Mucosa of descending colon (tissue), 3 donors: Measurements from ENCODE around the gene PTPDC1. TPM values are rescaled to one million over a fixed set of nuclear protein-coding genes. Genes with fewer than 3 reads are reported as not detected.

Experiments
- ATAC-seq: fragments of 200-7000 bp; cut with Tn5 transposase; one replicate; pipeline ENCODE4 v1.9.1; 2020; ENCODE audit warnings: mild to moderate bottlenecking, moderate library complexity
- DNase-seq, 3 donors: peaks; one replicate each; pipeline ENCODE4 v3.0.0-alpha.2; 2020
- H3K36me3 ChIP-seq: fragments of 200-600 bp; one replicate; pipeline ENCODE4 v1.8.0; 2021; ENCODE audit warnings: low read depth, mild to moderate bottlenecking
- H3K4me1 ChIP-seq: fragments of 200-600 bp; one replicate; pipeline ENCODE4 v1.8.0; 2021; ENCODE audit warnings: low read depth, mild to moderate bottlenecking
- H3K4me3 ChIP-seq: fragments of 200-600 bp; one replicate; pipeline ENCODE4 v1.8.0; 2021; ENCODE audit warnings: mild to moderate bottlenecking
- H3K9me3 ChIP-seq: fragments of 200-600 bp; one replicate; pipeline ENCODE4 v1.8.0; 2021; ENCODE audit warnings: mild to moderate bottlenecking
- intact Hi-C, 2 donors: fragments of 100-400 bp; cut with DNase I in 1 of 2; cut with micrococcal nuclease in 1 of 2; formaldehyde crosslinking; loops; one replicate each; pipeline versions ENCODE4 v1.11.0 to v1.11.1; 2022; cut with DNase I, micrococcal nuclease
- total RNA-seq, 3 donors: library from RNA; stranded (reverse); fragmentation: NEBNext Ultra II Directional in 2 of 3; extraction: Animal tissue kit (Norgen Biotek cat#: 25700) in 2 of 3; gene quantifications; one replicate each; pipeline versions ENCODE4 v1.2.1 to v1.2.4, GENCODE V29; 2021 to 2023
- TF ChIP-seq, protein P1 (sequence below): fragments of 200-600 bp; IDR thresholded peaks from one replicate; pipeline ENCODE4 v1.8.0; 2022; ENCODE audit warnings: antibody characterized with exemption, mild to moderate bottlenecking
- donor health status: DM: no; HTN: no; CAD: no; lungs with moderate emphysema.
- donor health status: DM: no; HTN: no; CAD: no.
- donor health status: DM: no; HTN: yes; CAD: no.

The PTPDC1 gene
- total RNA-seq, 3 donors from 2014 or later: 5.7 to 8.9 (median 8.0) TPM

GRCh38 chr9:94096819-94097577, 12.7 kb downstream of the PTPDC1 start:
- no peak for DNase-seq
- H3K4me3 ChIP-seq: no peak overlapping the region

DNA sequence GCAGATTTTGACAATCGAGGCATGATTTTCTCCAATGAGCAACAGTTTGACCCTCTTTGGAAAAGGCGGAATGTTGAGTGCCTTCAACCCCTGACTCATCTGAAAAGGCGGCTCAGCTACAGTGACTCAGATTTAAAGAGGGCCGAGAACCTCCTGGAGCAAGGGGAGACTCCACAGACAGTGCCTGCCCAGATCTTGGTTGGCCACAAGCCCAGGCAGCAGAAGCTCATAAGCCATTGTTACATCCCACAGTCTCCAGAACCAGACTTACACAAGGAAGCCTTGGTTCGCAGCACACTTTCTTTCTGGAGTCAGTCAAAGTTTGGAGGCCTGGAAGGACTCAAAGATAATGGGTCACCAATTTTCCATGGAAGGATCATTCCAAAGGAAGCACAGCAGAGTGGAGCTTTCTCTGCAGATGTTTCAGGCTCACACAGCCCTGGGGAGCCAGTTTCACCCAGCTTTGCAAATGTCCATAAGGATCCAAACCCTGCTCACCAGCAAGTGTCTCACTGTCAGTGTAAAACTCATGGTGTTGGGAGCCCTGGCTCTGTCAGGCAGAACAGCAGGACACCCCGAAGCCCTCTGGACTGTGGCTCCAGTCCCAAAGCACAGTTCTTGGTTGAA, 13.6 kb downstream of the PTPDC1 start:
- Histone ChIP-seq H3K36me3 (no peaks in the 10 kb centered on the region), H3K9me3 (no peaks in the 10 kb centered on the region), H3K4me1 (no peaks in the 10 kb centered on the region), H3K4me3 (no peak overlapping the region)
- DNase-seq: no peak
- TF ChIP-seq, protein P1, sequence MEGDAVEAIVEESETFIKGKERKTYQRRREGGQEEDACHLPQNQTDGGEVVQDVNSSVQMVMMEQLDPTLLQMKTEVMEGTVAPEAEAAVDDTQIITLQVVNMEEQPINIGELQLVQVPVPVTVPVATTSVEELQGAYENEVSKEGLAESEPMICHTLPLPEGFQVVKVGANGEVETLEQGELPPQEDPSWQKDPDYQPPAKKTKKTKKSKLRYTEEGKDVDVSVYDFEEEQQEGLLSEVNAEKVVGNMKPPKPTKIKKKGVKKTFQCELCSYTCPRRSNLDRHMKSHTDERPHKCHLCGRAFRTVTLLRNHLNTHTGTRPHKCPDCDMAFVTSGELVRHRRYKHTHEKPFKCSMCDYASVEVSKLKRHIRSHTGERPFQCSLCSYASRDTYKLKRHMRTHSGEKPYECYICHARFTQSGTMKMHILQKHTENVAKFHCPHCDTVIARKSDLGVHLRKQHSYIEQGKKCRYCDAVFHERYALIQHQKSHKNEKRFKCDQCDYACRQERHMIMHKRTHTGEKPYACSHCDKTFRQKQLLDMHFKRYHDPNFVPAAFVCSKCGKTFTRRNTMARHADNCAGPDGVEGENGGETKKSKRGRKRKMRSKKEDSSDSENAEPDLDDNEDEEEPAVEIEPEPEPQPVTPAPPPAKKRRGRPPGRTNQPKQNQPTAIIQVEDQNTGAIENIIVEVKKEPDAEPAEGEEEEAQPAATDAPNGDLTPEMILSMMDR: no peak
- intact Hi-C loops: no loop called here
- peak; percentile 9 for ATAC-seq

More at GRCh38 chr9:94096819-94097577, 12.7 kb downstream of the PTPDC1 start:
- TF ChIP-seq, protein P1: no peak
- no peaks in the 10 kb centered on the region for H3K4me1 ChIP-seq
- no peaks in the 10 kb centered on the region for H3K9me3 ChIP-seq
- intact Hi-C loops: no loop called here
- ATAC-seq: no peak
- H3K36me3 ChIP-seq: no peaks in the 10 kb centered on the region

GRCh38 chr9:94100152-94100879, 16.1 kb downstream of the PTPDC1 start:
- DNase-seq (no peak), ATAC-seq (no peak)
- intact Hi-C loops: no loop called here
- Histone ChIP-seq H3K36me3 (no peaks in the 10 kb centered on the region), H3K4me1 (no peaks in the 10 kb centered on the region), H3K4me3 (no peak overlapping the region), H3K9me3 (no peaks in the 10 kb centered on the region)
- TF ChIP-seq, protein P1: no peak

DNA sequence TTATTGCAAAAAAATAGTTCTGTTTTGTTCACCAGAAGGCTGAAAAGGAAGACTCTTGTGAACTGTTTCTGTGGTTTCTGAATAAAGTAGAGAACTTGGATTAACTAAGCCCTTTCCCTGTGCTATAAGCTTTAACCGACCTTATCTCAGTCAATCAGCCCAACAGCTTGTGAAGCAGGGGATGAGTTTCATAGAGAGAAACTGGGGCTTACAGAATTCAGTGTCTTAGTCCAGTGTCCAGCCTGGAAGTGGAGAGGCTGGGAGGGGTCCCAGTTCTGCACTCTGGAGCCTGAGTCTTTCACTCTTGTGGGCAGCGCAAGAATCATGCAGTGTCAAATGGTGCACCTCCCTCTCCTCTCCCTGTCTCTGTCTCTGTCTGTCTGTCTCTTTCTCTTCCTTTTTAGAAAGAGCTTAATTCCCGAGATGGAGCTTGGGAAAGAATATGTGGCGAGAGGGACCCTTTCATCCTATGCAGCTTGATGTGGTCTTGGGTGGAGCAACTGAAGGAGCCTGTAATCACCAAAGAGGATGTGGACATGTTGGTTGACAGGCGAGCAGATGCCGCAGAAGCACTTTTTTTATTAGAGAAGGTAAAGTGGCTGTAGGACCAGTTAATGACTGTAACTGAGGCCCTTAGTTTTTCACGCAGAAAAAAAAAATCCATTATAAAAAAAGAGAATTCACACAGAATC, 17.0 kb downstream of the PTPDC1 start:
- ATAC-seq (no peak), DNase-seq (no peak)
- H3K36me3 ChIP-seq: no peaks in the 10 kb centered on the region
- no peaks in the 10 kb centered on the region for H3K9me3 ChIP-seq
- TF ChIP-seq, protein P1: no peak
- H3K4me1 ChIP-seq: no peaks in the 10 kb centered on the region
- intact Hi-C loops: no loop called here
- no peak overlapping the region for H3K4me3 ChIP-seq

GRCh38 chr9:94108584-94108983, 24.3 kb downstream of the PTPDC1 start:
- DNase-seq (no peak), ATAC-seq (no peak)
- H3K4me3 ChIP-seq: no peak overlapping the region
- TF ChIP-seq, protein P1: no peak
- no peaks in the 10 kb centered on the region for H3K9me3 ChIP-seq
- H3K36me3 ChIP-seq: no peaks in the 10 kb centered on the region
- intact Hi-C loops: no loop called here
- H3K4me1 ChIP-seq: no peaks in the 10 kb centered on the region
